HG03196 (cell line): ENCODE measurements around the gene FAT3.

Experiments
- ATAC-seq: cut with Tn5 transposase; IDR thresholded peaks from one replicate; pipeline ENCODE4 v1.9.1; 2021; ENCODE audit not compliant: unreplicated experiment

FAT3 gene

DNA sequence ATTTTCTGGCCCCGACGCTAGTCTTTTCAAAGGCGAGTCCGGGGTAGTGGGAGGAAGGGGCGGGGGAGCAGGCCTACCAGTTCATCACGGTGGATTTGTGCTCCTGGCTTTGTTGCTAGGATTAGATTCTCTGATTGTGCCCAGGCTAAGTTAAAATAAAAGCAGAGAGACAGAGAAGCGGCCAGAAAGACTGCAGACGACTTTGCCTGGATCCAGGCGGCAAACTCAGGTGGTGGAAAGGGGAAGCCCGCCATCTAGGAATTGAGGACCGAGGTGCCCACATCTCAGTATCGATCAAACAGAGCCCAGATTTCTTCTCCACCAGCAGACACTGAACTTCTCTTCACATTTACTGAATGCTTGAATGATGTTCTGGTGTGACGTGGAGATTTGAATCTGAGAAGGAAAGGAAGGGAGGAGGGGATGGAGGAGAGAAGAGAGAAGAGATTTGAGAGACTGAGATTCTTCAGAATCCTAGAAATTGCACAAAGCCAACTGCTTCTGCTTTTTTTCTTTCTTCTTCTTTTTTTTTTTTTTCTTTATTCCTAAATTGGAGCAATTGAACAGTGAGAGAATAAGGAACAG is 2.7 kb downstream of the FAT3 start:
- no peak for ATAC-seq

DNA sequence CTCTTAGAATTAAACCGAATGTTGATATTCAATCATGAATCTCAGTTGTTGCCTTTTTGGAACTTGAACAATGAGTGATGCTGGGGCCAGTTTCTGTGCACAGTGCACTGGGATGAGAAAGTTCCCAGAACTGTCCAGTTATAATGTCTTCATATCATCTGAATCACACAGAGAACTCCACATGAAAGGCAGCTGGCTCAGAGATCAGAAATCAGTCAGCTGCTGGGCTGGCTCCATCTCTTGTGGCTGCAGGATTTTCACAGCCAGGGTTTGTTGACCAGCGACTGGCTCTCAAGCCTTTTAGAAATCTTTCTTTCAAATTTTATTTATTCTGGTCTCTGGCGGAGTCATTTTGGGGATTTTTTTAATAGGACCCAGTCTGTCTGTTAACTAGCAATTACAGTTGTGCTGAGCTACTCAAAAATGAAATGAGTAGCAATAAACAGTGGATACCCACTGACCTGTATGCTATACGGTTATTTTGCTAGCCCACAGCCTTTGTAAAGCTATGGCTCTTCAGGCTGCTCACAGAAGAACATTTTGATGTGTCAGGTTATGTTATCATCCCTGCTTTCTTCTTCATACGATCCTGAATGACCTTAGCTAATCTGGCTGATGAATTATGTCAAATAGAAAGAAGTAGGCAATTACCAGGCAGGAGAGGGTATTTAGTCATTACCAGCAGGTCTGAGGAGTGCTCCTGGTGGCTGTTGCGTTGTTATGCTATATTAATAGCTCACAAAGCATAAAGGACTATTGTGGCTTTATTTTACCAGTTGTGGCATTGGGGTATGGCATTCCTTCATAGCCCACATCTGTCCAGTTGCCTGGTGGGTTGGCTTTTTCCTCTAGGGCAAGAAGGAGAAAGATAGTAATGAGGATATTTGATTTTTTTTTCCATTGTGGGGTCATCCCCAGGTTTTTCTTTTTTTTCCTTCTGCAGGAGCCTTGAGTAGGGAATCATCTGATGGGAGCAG is 3.6 kb downstream of the FAT3 start:
- ATAC-seq: no peak

DNA sequence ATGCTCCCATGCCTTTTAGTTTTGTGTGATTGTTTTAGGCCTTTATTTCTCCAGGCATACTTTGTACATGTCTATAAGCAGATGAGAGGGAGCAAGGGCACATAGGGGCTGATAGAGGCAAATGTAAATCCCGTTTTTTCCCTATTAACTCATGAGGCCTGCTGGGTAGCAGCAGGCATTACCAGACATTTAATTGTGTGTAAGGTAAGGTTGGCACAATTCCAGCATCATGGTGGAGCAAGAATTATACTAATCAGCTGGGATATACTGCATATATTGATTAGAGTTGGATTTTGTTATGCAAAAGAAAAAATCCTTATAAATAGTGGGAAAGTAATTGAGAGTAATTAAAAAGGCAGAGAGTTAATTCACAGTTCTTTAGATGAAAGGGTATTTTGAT is 12.2 kb downstream of the FAT3 start:
- ATAC-seq: no peak

DNA sequence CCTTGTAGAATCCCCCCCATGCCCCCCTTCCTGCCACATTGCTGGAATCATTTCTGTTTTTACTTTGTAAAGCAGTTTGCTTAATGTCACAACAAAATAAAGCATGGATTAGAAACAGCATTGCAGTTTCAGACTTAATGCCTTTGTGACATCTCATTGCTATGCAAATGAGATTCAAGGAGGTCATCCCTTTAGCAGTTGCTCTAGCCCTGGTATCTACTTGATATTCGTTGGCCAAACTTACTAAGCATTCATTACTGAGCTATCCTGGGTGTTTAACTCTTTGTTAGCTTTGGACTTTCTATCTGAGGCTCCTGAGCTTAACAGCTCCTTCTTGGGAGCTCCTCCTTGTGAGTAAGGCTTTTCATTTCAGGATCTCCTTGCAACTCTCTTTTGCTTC is 16.3 kb downstream of the FAT3 start:
- no peak for ATAC-seq

DNA sequence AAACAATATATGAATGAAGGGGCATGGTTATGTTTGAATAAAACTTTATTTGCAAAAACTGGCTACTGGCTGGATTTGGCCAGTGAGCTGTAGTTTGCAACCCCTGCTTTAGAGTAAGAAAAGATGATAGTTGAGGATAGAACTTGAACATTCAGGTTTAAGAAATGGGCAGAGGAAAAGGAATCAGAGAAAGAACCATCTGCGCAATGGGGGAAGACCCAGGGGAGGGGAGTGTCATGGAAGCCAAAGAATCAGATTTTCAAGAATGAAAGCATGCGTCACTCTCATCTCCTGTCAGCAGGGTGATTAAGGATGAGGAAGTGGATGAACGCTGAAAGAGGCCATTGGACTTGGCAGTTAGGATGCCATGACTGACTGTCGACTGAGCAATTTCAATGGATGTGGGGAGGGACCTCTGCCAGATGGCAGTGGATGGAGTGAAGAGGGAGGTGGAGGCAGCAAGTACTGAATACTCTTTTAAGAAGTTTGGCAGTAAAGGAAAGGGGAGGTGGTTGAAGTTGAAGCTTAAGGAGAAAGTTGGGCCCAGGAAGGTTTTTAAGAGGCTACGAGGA is 21.2 kb downstream of the FAT3 start:
- no peak for ATAC-seq

DNA sequence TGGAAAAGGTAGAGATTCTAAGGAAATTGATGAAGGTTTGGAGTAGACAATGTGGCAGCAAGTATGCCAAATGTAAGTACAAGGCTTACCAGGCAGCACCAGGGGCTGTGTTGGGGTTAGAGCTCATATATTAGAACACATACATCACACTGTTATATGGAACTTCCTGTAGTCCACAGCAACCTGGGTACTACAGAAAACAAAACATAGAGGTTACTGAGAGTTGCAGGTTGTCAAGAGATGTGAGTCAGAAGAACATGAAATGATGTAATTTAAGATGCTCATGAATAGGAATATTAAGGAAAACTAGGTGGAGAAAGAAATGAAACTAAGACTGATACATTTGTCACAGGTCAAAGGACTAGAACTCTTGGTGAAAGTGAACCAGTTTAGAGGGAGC is 22.0 kb downstream of the FAT3 start:
- ATAC-seq: no peak

DNA sequence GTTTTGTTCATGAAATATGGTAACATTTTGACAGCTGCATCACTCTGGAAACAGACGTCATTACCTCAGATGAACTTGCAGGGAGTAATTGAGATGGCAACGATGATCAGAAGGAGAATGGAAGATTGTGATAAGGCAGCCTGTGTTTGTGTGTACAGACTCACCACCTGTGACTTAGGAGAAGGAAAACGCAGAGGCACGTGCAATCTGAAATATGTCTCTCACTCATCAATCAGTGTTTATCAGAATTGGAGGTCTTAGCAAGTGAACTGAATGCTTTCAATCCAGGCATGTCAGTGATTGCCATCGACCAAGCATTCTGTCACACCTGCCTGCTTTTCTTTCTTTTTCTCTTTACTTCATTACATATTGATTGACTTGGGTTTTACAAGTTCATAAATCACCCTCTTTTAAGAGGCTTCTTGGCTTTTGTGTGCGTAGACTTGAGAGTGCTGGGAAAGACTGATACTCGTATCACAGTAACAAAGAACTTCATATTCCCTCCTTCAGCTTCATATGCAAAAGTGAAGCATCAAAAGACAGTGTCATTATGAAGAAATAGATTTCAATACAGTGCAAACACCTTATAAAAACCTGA is 24.6 kb downstream of the FAT3 start:
- ATAC-seq: no peak

DNA sequence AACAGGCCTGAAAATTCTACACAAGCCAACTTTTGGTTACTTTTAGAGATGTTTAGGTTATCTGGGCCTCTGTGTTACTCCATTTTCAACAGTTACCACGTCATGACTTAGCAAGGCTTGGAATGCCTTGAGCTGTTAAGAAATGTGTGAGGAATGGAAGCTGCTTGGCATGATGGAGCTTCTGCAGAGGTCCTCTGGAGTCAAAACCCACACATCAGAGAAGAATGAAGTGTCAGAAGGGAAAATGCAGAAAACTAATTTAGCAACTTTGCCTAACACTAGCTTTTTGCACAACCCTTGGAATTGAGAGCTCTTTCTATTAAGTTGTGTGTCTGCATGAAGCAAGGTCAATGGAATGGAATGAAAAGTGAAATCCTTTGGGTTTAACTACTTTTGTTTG is 27.4 kb downstream of the FAT3 start:
- no peak for ATAC-seq

DNA sequence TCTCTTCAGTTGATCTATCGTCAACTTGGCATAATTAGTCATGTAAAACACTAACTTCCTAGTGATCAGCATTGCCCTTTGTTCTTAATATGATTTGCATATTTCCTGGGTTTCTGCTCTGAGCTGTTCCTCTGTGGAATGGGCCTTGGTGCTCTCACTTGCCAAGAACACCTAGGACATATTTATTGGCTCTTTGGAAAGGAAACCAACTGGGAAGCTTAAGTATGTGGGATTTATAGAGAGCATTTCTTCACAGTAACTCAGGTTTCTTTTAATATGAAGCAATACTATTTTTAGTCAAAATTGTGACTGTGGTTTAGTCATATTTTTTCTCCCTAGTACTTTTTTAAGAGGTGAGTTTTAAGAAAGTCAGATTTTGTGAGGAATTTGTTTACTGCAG is 28.8 kb downstream of the FAT3 start:
- ATAC-seq: no peak

DNA sequence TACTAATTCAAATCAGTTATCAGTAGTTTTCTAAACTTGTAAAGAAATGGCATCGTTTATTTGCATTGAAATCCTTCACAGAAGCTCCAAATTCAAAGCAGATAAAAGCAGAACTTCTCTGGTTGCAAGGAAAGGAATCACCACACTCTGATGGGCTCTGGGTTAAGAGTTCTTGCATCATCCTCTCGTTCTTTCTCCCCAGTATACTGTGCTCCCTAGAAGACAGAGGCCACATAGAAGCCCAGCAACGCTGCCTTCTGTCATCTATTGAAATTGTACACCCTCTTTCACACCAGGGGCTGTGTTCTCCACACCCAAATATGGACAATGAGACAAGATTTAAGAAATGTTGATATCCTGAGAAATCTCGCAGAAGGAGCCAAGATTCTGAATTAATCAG is 29.3 kb downstream of the FAT3 start:
- ATAC-seq: no peak

DNA sequence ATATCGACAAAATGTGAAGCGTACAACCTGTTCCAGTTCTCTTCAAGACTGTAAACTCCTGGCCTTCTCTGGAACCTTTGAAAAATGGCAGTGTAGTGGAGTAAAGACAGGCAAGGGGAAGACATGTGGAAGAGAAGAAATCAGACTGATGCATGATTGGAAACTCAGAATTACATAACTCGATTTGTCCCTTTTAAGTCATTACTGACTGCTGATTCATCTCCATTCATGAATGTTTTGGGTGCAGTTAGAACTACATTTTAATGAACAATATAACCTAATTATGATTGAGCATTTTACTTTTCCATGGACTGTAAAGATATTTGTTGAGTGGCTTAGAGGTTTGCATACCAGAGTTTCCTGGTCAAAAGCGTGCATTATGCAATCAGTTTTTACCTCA is 32.9 kb downstream of the FAT3 start:
- no peak for ATAC-seq

DNA sequence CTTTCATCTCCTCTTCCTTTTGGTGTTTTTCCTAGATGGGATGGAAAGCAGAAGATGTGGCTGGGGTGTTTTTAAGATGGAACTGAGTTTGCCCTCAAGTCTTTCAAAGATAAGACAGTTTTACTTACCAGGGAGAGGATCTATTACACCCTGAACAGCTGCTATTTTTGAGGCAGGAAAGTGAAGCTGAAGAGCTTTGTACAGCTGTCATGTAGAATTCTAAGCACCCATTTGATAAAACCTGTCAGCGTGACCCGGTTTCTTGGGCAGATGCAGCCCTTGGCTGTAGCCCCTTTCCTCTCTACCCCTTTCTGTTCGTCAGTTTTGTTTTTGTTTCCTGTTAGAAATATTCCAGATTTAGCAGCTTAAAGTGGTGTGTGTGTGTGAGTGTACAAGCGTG is 35.2 kb downstream of the FAT3 start:
- no peak for ATAC-seq

DNA sequence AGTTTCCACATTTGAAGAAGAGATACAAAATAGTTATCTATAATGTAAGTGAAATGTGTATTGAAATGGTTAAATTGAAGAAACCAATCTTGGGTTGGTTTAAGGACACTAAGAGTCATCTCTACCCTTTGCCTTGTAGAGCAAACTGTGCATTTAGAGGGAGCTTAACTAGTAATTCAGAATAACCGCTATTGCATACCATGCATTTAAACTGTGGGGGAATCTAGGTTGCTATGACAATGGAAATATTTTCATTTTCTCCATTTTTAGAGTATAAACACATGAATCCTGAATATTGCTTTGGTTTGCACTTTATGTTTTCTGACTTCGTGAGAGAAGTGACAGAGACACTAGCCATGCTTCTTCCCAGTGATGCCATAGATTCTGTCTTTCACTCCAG is 39.7 kb downstream of the FAT3 start:
- ATAC-seq: no peak

DNA sequence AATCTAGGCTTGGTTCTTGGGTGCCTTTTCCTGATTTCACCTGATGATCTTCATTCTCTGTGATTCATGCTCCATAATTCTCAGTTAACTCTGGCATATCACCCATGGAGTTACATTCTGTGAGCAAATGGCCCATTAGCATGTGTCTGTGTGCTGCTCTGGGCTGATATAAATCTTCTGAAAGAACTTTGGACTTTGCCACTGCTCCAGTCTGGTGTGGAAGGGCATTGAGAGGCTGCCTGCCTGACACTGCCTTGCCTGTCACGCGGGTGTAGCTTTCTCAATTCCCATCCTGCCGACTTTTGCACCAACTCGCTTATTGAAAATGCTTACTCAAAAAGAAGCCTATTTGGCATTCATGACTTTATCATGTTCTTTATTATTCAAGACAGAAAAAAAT is 42.2 kb downstream of the FAT3 start:
- no peak for ATAC-seq

DNA sequence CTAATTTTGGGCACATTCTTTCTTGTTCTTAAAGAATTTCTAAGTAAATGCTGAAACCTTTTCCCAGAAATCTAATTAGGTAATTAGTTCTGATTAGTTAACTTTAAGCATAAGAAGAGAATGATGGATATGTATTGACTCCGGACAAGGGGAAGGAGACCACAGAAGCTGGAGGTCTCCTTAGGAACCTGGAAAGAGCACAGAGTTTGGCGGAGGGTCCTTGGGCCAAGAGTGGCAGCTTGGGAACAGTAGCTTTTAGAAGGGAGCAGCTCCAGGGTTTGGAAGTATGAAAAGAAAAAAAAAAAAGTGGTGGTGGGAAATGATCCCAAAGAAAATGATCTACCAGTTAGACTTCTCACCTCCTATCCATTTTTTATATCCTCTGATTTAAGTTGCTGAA is 42.7 kb downstream of the FAT3 start:
- ATAC-seq: no peak

DNA sequence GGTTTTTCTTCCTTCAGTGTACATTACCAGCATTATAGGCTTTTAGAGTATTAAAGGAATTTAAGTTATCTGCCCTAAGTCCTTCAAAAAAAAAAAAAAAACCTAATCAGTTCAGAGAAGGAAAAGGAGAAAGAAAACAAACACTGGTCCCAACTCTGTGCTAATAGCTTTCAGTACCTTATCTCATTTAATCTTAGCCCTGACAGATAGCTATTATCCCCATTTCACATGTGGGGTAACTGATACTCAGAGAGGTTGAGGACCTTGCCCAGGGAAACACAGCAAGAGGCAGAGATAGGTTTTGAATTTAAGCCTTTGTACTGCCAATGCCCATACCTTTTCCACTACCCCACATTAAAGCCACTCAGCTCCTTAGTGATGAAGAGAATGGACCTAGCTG is 43.4 kb downstream of the FAT3 start:
- no peak for ATAC-seq

DNA sequence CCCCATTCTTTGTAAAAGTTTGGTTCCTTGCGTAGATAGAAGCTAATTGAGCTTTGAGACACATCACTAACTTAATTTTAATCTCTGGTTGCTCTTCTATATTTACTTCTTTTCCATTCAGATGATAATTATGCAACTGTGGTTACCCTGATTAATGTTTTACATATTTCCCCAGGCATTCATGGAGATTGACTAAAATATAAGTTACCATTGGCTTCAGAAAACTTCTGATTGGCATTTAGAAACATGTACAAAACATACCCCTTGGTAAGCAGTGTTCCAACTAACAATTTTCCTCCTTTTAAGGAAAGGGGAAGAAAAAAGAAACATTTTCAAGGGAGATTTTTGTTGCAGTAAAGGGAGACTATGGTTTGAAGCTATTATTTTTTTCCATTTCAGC is 43.9 kb downstream of the FAT3 start:
- no peak for ATAC-seq

DNA sequence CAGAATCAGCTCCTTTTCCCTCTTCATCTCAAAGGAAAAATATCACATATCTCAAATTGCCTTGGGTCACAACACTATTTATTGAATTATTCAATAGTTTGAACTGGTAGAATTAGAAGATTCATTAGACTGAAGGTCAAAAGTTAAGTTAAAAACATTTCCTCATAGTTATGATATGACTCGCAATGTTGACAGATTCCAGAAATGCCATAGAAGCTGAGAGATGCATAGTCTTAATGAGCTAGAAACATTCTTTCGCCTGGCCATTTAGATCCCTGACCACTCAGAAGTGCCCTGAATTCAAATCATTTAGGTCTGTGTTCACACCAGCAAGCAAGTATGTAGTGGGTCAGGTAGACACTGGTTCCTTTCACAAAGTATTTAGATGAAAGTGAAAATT is 44.4 kb downstream of the FAT3 start:
- ATAC-seq: no peak

DNA sequence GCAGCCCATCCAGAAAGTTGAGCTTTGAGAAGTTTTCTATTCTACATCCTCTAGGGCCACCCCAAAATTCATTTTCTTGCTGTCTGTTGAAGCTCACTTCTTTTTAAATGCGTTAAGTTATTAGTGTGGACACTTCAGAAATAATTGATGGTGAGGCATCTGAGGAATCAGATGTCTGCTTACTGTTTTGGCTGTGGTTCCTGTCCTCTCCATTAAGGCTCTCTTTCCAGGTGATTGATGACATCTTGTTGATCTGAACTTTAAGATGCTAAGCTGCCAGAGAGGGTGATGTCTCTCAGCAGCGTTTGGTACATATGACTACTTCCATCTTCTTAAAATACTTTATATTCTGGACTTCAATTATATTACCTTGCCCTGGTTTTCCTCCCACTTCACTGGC is 45.2 kb downstream of the FAT3 start:
- ATAC-seq: no peak

DNA sequence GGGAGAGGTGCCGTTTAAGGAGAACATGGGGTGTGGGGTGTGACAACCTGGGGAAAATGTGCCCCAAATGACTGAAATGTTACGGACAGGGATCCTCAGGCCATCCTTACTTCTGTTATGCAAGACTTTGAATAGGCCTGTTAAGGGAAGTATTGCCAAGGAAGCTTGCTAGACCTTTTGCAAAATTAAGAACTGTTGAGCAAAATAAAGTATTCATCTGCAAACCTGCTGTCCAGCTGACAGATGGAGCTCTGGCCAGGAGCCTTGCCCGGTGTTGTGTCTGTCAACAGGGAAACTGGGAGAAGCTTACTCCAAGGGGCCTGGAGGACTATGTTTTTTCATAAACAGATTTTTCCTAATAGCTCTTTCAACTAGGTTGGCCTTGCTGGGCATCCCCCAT is 48.0 kb downstream of the FAT3 start:
- ATAC-seq: no peak
